Activated T-cell treated with anti-CD3 and anti-CD28 coated beads for 48 hours (primary cell): ENCODE measurements around the gene AHRR.
"Not testable (repeated sequence)": the region's sequence is repeated elsewhere in the genome, so short reads cannot be mapped to it uniquely, and the experiment has no call there.

Experiments used
- DNase-seq: peaks from one replicate; pipeline ENCODE4 v3.0.0-alpha.2; 2020; ENCODE audit warnings: low read depth

AHRR gene

GRCh38 chr5:475704-476101 is 154.2 kb downstream of the AHRR start:
- DNase-seq, result no peak

GRCh38 chr5:476102-476813 is 154.7 kb downstream of the AHRR start:
- DNase-seq, result no peak

GRCh38 chr5:476814-477175 is 155.3 kb downstream of the AHRR start:
- DNase-seq, result no peak

GRCh38 chr5:477247-477646 is 155.7 kb downstream of the AHRR start:
- DNase-seq, result no peak

GRCh38 chr5:477871-478270 is 156.4 kb downstream of the AHRR start:
- no peak for DNase-seq

- no peak for DNase-seq
Measured at GRCh38 chr5:478369-478981, 157.0 kb downstream of the AHRR start.

- no peak for DNase-seq
Measured at GRCh38 chr5:478982-479535, 157.5 kb downstream of the AHRR start.

GRCh38 chr5:479566-480319 is 158.2 kb downstream of the AHRR start:
- DNase-seq, result no peak

GRCh38 chr5:481347-481746 is 159.8 kb downstream of the AHRR start:
- DNase-seq, result no peak

GRCh38 chr5:482021-482420 is 160.5 kb downstream of the AHRR start:
- DNase-seq, result no peak

GRCh38 chr5:482506-482905 is 161.0 kb downstream of the AHRR start:
- no peak for DNase-seq

GRCh38 chr5:483011-483410 is 161.5 kb downstream of the AHRR start:
- DNase-seq, result no peak

- DNase-seq, result no peak
Measured at GRCh38 chr5:483434-484140, 162.1 kb downstream of the AHRR start.

GRCh38 chr5:484556-484955 is 163.0 kb downstream of the AHRR start:
- no peak for DNase-seq

- DNase-seq, result no peak
Measured at GRCh38 chr5:485113-485945, 163.8 kb downstream of the AHRR start.

GRCh38 chr5:485946-486491 is 164.5 kb downstream of the AHRR start:
- DNase-seq, result no peak

GRCh38 chr5:486597-486996 is 165.1 kb downstream of the AHRR start:
- not testable (repeated sequence) for DNase-seq
